ENCODE data around the gene PRKN.
A peak's percentile ranks its signal among the peaks of the same experiment; 100 is the strongest.

Gene PRKN

DNA sequence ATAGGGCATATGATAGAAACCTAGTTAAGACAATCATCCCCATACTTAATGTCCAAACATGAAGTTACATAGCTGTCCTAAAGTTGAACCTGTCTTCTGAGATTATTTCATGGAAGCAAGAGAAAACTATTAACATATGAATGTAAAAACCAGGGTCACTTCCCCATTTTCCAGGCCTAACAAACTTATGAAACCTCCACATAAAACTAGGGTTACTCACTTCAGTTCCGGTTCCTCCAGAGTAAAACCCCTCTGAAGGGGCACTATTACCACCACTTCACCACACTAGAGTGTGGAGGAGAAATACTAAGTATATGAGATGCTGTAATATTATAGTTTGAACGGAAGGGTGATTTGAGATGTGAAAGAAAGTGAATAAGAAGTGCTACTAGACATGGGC, 14.9 kb downstream of the PRKN start:
- Histone ChIP-seq H3K4me3 (no peak overlapping the region), H3K27ac (no peak overlapping the region)

GRCh38 chr6:162711376-162711775, 16.2 kb downstream of the PRKN start:
- H3K27ac ChIP-seq: no peak overlapping the region
- no peak overlapping the region for H3K4me3 ChIP-seq

DNA sequence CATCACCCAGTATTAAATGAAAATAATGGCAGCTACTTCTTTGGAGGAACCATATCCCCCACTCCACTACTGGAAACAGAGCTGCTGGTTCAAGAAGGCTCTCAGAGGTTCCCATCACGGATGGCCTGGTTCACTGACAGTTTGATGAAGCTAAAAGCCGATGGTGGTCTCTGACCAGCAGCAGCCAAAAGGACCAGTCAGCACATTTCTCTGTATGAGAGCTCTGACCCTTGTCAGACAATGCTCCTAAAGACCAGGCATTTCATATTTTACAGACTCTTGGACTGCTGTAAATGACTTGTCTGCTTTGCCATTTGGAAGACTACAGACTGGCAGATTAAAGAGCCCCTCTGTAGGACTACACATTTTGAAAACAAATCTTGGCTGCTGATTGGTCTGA, 16.6 kb downstream of the PRKN start:
- Histone ChIP-seq H3K4me3 (no peak overlapping the region), H3K27ac (no peak overlapping the region)

GRCh38 chr6:162710419-162710818, 17.1 kb downstream of the PRKN start:
- H3K27ac ChIP-seq: no peak overlapping the region
- H3K4me3 ChIP-seq: no peak overlapping the region

DNA sequence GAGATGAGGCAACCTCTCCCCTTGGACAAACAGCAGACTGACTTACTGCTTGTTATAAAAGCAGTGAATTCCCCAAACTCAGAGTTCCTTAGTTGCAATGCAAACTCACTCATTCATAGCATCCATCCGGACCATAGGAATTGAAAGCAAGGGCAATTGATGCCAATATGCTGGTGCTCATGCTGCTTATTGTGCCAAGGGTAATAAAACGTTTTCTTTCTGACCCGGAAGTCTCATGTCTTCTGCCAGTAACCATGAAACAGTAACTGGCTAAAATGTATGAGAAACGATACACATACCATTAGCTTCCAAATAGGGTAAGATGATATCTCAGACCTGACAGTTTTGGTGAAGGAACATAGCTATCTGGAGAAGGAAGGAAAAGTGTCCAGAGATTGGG, 18.1 kb downstream of the PRKN start:
- Histone ChIP-seq H3K27ac (no peak overlapping the region), H3K4me3 (no peak overlapping the region)

DNA sequence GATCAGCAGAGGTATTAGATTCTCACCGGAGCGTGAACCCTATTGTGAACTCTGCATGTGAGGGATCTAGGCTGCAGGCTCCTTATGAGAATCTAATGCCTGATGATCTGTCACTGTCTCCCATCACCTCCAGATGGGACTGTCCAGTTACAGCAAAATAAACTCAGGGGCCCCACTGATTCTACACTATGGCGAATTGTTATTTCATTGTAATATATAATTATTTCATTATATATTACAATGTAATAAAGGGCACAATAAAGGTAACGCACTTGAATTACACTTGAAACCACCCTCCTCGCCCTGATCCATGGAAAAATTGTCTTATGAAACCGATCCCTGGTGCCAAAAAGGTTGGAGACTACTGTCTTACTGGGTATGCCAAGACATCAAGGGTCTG, 18.6 kb downstream of the PRKN start:
- Histone ChIP-seq H3K4me3 (no peak overlapping the region), H3K27ac (no peak overlapping the region)

DNA sequence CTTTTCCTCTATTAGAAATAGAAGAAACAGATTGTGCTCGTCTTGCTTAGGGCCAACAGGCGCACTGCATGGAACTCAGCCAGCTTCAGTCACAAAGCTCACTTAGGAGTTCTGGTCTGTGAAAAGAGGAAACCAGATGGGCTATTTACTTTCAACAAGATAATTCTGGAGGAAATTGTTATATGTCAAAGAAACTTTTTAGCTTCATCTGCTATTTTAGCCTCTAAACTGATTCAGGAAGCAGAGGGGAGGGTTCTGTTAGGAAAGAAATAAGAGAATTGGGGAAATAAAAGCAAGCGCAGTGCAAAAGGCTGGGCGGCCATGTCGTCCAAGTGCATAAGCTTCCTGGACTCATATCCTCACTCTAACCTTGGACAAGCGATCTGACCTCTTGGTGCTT, 21.3 kb downstream of the PRKN start:
- Histone ChIP-seq H3K27ac (peak overlapping the region in 3 of 21 experiments; percentile 24 to 45 (median 37)), H3K4me3 (no peak overlapping the region)

- no peak overlapping the region for H3K27ac ChIP-seq
- H3K4me3 ChIP-seq: no peak overlapping the region
Measured at GRCh38 chr6:162705736-162706135, 21.8 kb downstream of the PRKN start.

GRCh38 chr6:162704001-162704400, 23.6 kb downstream of the PRKN start:
- no peak overlapping the region for H3K4me3 ChIP-seq
- no peak overlapping the region for H3K27ac ChIP-seq

DNA sequence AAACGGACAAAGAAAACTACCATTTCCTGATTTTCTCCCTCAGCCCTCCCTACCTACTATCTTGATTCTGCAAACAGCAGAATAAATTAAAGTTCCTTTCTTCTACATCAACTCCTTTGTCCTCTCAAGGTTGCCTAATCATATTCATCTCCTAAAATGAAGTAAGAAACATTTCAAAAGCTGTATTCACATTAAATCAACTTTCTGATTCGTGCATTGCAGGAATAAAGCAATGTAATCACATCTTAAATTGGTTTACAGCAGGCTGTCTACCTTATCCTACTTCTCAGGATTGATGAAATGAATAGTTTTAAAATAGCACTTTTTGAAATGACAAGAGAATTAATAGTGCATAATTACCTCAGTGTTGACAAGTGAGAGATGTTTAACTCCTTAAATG, 25.1 kb downstream of the PRKN start:
- no peak overlapping the region for H3K4me3 ChIP-seq

DNA sequence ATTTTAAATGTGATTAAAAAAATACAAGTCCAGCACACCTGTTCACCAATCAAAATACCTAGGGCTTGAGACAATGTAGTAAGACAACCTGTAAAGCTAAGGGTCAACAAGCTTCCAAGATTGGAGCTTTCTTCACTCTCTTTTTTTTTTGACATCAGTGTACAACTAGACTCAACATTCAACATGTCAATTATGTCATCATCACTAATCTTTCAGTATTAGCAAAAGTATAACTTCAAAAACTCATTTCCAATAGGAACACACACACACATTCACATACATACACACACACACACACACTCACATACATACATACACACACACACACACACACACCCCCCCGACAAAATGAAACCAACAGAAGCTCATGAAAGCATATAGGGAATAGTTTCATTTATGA, 26.0 kb downstream of the PRKN start:
- no peak overlapping the region for H3K4me3 ChIP-seq
- H3K27ac ChIP-seq: no peak overlapping the region

More for the DNA sequence above, 25.1 kb downstream of the PRKN start:
- no peak overlapping the region for H3K27ac ChIP-seq

DNA sequence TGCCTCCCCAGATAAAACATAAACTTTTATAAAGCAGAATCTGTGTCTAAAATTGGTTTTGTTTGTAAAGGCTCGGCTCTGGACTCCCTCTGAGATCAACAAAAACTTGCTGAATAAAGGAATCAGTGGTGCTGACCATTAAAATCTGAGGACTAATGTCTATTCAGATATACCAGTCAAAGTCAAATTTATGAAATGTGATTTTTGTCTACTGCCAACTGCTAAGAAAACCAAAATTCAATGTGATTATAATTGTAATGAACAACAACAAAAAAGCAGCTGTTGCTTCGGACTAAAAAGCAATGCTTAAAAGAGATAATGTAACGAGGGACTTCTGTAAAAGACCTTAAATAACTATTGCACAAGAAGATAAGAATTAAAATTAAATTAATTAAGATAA, 26.6 kb downstream of the PRKN start:
- no peak overlapping the region for H3K4me3 ChIP-seq
- no peak overlapping the region for H3K27ac ChIP-seq

DNA sequence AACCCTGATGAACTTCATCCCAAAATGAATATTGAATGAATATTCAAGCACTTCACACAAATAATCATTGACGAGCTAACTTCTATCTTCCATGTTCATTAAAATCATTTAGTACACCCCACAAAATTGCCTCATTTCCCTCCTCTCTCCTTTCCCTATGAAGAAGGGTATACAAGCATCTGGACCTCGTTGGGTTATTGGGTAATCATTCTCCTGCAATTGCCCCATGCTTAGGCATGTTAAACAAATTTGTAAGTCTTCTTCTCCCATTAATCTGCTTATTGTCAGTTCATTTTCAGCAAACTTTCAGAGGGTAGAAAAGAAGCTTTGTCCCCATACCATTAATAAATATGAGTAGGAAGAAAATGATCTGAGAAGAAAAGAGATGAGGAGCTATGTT, 27.6 kb downstream of the PRKN start:
- H3K27ac ChIP-seq: no peak overlapping the region
- H3K4me3 ChIP-seq: no peak overlapping the region

- no peak overlapping the region for H3K27ac ChIP-seq
Measured at GRCh38 chr6:162698440-162698839, 29.1 kb downstream of the PRKN start.

DNA sequence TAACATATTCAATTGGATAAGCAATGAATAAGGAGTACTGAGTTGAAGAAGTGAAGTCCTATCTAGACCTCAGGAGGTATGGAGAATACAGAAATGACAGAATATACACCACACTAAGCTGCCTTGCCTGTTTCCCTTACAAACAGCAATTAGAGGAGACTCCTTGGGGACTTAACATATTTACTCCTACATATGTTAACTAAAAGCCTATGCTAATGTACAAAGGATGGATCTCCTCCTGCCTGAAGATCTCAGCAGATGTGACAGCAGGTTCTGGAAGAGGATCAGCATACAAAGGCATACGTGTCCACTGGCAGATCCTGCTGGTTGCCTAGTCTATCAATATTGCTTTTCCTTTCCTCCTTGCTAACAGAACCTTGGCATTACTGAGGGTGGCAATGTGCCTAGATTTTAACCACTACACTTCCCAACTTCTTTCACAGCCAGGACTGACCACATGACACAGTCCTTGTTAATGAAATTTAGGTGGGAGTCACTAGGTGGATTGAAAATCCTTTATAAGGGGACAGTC, 29.6 kb downstream of the PRKN start:
- H3K4me3 ChIP-seq: no peak overlapping the region
- no peak overlapping the region for H3K27ac ChIP-seq

More at GRCh38 chr6:162698440-162698839, 29.1 kb downstream of the PRKN start:
- no peak overlapping the region for H3K4me3 ChIP-seq

DNA sequence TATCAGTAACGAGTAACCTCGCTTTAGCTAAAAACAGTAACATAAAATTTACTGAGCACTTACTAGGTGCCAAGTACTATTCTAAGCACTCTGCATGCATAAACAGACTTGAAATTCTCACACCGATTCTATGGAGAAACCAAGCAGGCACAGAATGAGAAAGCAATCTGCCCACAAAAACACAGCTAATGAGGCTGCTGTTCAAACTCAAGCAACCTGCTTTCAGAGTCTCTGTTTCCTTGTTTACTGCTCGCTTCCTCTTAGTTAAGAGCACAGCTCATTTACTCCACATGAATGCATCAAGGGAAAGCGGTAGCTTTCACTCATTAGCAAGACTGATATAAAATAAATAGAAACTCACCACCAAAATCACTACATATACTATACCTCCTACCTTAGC, 37.4 kb downstream of the PRKN start:
- Histone ChIP-seq H3K4me3 (no peak overlapping the region), H3K27ac (no peak overlapping the region)

- Histone ChIP-seq H3K27ac (no peak overlapping the region), H3K4me3 (no peak overlapping the region)
Measured at GRCh38 chr6:162688751-162689345, 38.7 kb downstream of the PRKN start.

- no peak overlapping the region for H3K27ac ChIP-seq
- H3K4me3 ChIP-seq: no peak overlapping the region
Measured at GRCh38 chr6:162685586-162685985, 42.0 kb downstream of the PRKN start.

DNA sequence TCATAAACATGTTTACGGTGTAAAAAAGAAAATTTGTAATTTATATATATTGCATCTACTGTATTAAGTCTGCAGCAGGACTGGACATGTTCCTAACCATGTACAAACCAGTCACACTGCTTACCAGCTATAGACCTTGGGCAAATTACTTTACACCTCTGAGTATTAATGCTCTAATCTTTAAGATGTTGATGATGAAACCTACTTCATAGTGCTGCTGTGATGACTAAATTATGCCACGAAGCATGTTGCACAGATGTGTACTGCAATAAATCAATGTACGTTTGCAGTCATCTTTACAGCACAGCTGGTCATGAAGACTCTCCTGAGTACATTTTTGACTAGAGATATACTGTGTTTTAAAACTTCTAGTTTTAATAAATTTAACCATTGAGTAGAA, 42.6 kb downstream of the PRKN start:
- peak overlapping the region in 1 of 21 experiments; percentile 12 for H3K27ac ChIP-seq
- no peak overlapping the region for H3K4me3 ChIP-seq

GRCh38 chr6:162684052-162684451, 43.5 kb downstream of the PRKN start:
- H3K27ac ChIP-seq: peak overlapping the region in 1 of 21 experiments; percentile 12
- no peak overlapping the region for H3K4me3 ChIP-seq

- H3K4me3 ChIP-seq: no peak overlapping the region
- no peak overlapping the region for H3K27ac ChIP-seq
Measured at GRCh38 chr6:162683135-162683534, 44.4 kb downstream of the PRKN start.

- Histone ChIP-seq H3K27ac (no peak overlapping the region), H3K4me3 (no peak overlapping the region)
Measured at GRCh38 chr6:162681447-162681846, 46.1 kb downstream of the PRKN start.
